CD4-positive, alpha-beta T cell treated with Interleukin-15 for 4 hours (primary cell): ENCODE results near the gene MPZL2.

Experiments
- DNase-seq: peaks from one replicate; pipeline ENCODE4 v3.0.0-alpha.2; 2020; ENCODE audit warnings: low spot score

MPZL2 gene

GRCh38 chr11:118217575-118217974, 46.5 kb downstream of the MPZL2 start:
- no peak for DNase-seq

DNA sequence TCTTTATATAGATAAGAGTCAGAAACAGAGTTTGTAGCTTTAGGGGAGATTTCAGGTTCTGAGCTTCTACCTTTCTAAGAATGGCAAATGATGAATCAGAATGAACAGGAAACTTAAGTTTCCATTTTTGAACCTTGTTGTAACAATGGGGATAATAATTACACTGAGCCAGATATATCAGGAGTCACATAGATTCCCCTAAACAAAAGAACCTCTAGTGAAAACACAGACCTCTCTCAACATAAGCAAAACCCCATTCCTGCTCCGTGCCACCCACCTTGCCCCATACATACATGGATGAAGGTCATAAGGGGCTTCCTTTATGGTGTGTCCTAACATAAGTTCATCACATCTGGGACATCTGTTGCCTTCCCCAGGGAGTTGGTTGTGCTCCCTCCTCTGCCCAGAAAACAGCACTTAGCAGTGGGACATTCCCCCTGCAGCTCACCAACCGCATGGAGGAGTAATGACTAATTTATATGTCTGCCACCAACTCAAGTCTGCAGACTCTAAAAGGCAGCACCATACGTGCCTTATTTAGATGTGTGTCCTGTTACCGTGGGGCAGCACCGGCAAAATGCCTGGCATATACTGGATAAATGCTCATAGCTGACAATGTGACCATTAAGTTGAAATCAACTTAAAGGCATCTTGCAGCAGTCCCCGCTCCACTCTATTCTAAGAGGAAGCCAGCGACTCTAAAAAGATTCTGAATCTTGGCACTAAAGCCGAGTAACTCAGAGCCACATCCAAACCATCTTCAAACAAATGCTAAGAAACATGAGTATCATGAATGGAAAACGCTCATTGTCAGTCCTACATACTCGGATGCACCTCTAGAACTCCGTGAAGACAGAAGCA, 47.2 kb downstream of the MPZL2 start:
- peak; percentile 63 for DNase-seq

GRCh38 chr11:118215765-118216164, 48.3 kb downstream of the MPZL2 start:
- no peak for DNase-seq

- no peak for DNase-seq
These were observed 48.8 kb downstream of the MPZL2 start for GRCh38 chr11:118215262-118215661.

GRCh38 chr11:118214210-118214914, 49.7 kb downstream of the MPZL2 start:
- DNase-seq, result no peak

DNA sequence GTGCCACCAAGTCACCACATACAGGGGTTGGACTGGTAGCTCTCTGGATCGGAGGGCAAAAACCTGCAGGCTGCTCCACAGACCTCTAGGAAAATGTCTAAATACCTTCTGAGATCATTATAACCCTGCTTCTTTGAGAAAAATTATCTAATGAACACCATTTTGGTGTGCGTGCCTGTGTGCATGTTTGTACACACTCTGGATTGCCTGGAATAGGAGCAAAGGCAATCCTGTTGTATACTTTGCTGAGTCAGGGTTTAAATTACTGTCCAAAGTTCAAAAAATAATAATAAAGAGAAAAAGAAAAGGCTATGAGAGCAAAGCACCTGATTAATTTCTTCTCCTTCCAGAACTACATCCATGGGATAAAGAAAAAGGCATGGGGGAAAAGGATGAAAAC, 50.3 kb downstream of the MPZL2 start:
- no peak for DNase-seq

DNA sequence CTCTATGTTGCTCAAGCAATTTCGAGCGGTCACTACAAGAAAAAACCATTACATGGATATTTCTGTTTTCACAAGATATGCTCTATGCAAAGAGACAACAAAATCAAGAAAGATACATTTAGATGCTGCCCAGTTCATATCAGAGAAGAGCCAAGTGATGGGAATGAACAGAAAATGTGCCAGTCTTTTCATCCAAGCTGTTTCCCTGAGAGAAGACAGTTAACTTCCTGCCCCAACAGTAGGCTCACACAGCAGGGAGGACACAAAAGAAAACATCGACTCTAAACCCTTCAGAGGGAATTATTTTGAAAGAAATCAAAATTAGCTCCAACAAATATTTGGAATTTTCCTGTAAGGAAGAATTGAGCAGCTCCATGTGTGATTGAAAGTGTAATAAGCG, 50.9 kb downstream of the MPZL2 start:
- no peak for DNase-seq

DNA sequence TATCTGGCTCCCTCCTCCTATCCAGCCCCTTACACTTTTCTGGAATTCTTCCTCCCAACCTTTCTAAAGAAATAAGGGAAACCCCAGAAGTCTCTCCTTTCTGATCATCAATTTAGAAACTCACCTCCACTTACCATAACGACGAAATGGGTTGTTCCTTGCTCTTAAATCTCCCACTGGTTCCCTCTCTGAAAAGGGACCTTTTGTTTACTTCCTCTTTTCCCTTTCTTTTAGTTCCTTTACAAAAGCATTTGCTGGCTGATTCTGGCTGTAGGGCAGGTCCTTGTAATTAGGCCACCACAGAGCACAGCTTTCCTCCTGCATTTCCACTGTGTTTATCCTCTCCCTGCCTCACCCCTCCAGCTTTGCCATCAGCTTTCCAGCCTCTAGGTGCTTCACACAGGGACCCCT, 51.3 kb downstream of the MPZL2 start:
- DNase-seq, result no peak

DNA sequence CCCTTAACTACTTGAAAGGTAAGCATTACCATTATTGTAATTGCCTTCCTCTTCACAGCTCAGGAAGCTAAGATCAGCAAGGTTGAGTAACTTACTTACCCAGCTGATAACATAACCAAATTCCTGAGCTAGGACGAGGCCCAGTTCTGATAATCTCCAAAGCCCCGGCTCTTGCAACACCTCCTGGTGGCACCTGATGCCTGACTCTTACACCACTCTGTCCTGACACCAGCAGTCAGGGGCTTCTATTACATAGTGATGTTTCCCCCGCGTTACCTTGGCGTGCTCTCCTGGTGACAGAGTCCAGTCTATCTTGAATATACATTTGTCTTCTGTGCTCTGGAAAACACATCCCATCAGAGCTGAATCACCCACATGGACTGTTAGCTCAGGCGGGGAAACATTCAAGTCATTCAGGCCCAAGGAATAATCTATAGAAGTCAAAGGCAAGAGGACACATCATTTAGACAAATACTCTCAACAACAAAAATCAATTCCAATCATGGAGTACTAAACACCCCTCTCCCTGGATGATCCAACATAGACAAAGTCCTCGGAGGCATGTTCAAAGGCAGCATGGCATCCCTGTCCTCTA, 51.9 kb downstream of the MPZL2 start:
- DNase-seq, result no peak

GRCh38 chr11:118211006-118211405, 53.1 kb downstream of the MPZL2 start:
- no peak for DNase-seq

DNA sequence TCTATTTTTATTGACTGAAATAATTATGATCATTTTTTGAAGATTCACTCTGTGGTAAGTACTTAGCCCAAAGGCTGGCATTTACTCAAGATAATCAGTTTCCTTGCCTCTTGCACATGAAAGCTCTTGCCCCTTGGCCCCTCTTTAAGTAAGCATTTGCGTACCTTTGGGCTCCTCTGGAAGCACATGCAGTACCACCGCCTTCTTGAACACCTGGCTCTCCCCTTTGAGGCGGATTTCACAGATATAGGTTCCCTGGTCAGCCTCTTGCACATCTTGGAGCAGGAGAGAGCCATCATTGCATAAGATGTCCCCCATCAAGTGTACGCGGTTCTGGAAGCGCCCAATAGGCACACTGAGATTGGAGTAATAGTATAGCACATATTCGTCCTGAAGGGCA, 53.8 kb downstream of the MPZL2 start:
- no peak for DNase-seq

- DNase-seq, result no peak
These were observed 55.1 kb downstream of the MPZL2 start for GRCh38 chr11:118209033-118209432.

DNA sequence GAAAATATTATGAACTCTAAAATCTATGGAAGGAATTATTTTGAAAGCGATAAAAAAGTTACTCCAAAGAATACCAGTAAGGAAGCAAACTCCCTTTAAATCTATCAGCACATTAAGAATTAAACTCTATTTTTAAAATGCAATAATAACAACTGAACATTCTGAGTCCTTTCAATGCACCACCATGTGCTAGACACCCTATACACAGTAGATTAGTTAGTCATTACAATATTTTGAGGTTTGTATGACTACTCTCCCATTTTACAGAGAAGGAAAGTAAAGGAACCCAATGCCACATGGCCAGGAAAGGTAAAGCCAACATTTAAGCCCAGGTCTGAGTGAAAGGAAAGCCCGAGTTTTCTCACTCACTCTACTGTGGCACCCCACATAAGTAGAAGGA, 57.0 kb downstream of the MPZL2 start:
- no peak for DNase-seq

GRCh38 chr11:118206391-118207031, 57.6 kb downstream of the MPZL2 start:
- DNase-seq, result no peak

GRCh38 chr11:118205606-118206378, 58.3 kb downstream of the MPZL2 start:
- DNase-seq, result no peak
